Mesodermal cell (in vitro differentiated cells): ENCODE results near the gene CABP5. TPM values are rescaled to one million over a fixed set of nuclear protein-coding genes. Genes with fewer than 3 reads are reported as not detected.
"Not testable (repeated sequence)": the region's sequence is repeated elsewhere in the genome, so short reads cannot be mapped to it uniquely, and the experiment has no call there.

Experiments used
- H3K27ac ChIP-seq: 2 replicates; pipeline ENCODE4 v1.7.0; 2013; ENCODE audit warnings: mild to moderate bottlenecking, low read depth, low read length, moderate library complexity; ENCODE audit not compliant: severe bottlenecking
- H3K36me3 ChIP-seq: 2 replicates; pipeline ENCODE4 v1.7.1; 2013; ENCODE audit warnings: mild to moderate bottlenecking, low read length, moderate library complexity; ENCODE audit not compliant: control insufficient read depth, insufficient read depth
- H3K4me1 ChIP-seq: one replicate; pipeline ENCODE4 v1.7.1; 2013; ENCODE audit warnings: mild to moderate bottlenecking, low read length; ENCODE audit not compliant: insufficient read depth, control insufficient read depth, poor library complexity, severe bottlenecking
- H3K4me3 ChIP-seq: 2 replicates; pipeline ENCODE4 v1.7.0; 2013; ENCODE audit warnings: low read length, control low read depth, mild to moderate bottlenecking; ENCODE audit not compliant: insufficient read depth, poor library complexity, severe bottlenecking; ENCODE audit errors: extremely low read depth
- H3K9me3 ChIP-seq: 2 replicates; pipeline ENCODE4 v1.7.1; 2013; ENCODE audit warnings: mild to moderate bottlenecking, low read length, moderate library complexity; ENCODE audit not compliant: control insufficient read depth
- WGBS, 2 experiments: methylation state at CpG; one replicate each; pipeline ENCODE4 v1.1.5; 2013; ENCODE audit warnings: missing lambda C conversion rate in 2 of 2; ENCODE audit not compliant: insufficient coverage in 2 of 2; 5-methylcytosine and 5-hydroxymethylcytosine counted together
- polyA plus RNA-seq, 2 experiments: library from polyadenylated mRNA; stranded (reverse); fragments of 50-300 nt; gene quantifications; one replicate each; pipeline ENCODE4 v1.2.3, GENCODE V29; 2013

Gene CABP5
- polyA plus RNA-seq (2013, experiment 1 of 2): not detected
- polyA plus RNA-seq (2013, experiment 2 of 2): not detected

GRCh38 chr19:48043675-48044258 lies at the start of gene CABP5:
Gene CABP5, minus strand, starts transcription at chr19:48044079. Its CDS starts 157 bp downstream, at chr19:48043922.
- peaks cover 3% of the 10 kb centered on the region for H3K4me1 ChIP-seq

GRCh38 chr19:48091111-48091718 lies 47.3 kb upstream of the CABP5 start:
- WGBS, 2 experiments: 79 to 94% methylated on average over 4 to 6 of the region's 13 CpGs
- not testable (repeated sequence) for H3K27ac ChIP-seq, H3K9me3 ChIP-seq

More at GRCh38 chr19:48043675-48044258, at the start of gene CABP5:
- Histone ChIP-seq H3K36me3 (no peaks in the 10 kb centered on the region), H3K4me3 (no peak within 1 kb of the TSS), H3K9me3 (peaks cover 5% of the 10 kb centered on the region), H3K27ac (no peak within 1 kb of the TSS)
- WGBS, 2 experiments: 87 to 90% methylated on average over 1 to 7 of the region's 10 CpGs

GRCh38 chr19:48090281-48090802 lies 46.5 kb upstream of the CABP5 start:
- H3K27ac ChIP-seq: no peak overlapping the region
- no peak overlapping the region for H3K4me3 ChIP-seq
- H3K9me3 ChIP-seq: peaks cover 5% of the 10 kb centered on the region
- 73 to 82% methylated on average over 4 to 5 of the region's 5 CpGs for WGBS, 2 experiments
- no peaks in the 10 kb centered on the region for H3K36me3 ChIP-seq
- H3K4me1 ChIP-seq: no peaks in the 10 kb centered on the region

More at GRCh38 chr19:48091111-48091718, 47.3 kb upstream of the CABP5 start:
- not testable (repeated sequence) for H3K4me1 ChIP-seq, H3K36me3 ChIP-seq, H3K4me3 ChIP-seq

- 72 to 83% methylated on average over 2 of the region's 6 CpGs for WGBS, 2 experiments
- not testable (repeated sequence) for H3K4me3 ChIP-seq, H3K9me3 ChIP-seq, H3K36me3 ChIP-seq, H3K27ac ChIP-seq, H3K4me1 ChIP-seq
Observed at GRCh38 chr19:48088991-48089390, 45.1 kb upstream of the CABP5 start.

GRCh38 chr19:48085904-48086864 lies 42.3 kb upstream of the CABP5 start:
- 87 to 93% methylated on average over 2 to 3 of the region's 7 CpGs for WGBS, 2 experiments
- no peaks in the 10 kb centered on the region for H3K4me1 ChIP-seq
- H3K27ac ChIP-seq: no peak overlapping the region
- no peaks in the 10 kb centered on the region for H3K36me3 ChIP-seq
- H3K4me3 ChIP-seq: no peak overlapping the region
- peaks cover 5% of the 10 kb centered on the region for H3K9me3 ChIP-seq

- H3K27ac ChIP-seq: no peak overlapping the region
- no peaks in the 10 kb centered on the region for H3K9me3 ChIP-seq
- no peaks in the 10 kb centered on the region for H3K36me3 ChIP-seq
- no peak overlapping the region for H3K4me3 ChIP-seq
- 69 to 76% methylated on average over 3 of the region's 3 CpGs for WGBS, 2 experiments
- H3K4me1 ChIP-seq: no peaks in the 10 kb centered on the region
Observed at GRCh38 chr19:48085076-48085475, 41.2 kb upstream of the CABP5 start.

- no peak overlapping the region for H3K4me3 ChIP-seq
- H3K9me3 ChIP-seq: no peaks in the 10 kb centered on the region
- H3K4me1 ChIP-seq: no peaks in the 10 kb centered on the region
- 93 to 94% methylated on average over 2 to 5 of the region's 5 CpGs for WGBS, 2 experiments
- H3K27ac ChIP-seq: no peak overlapping the region
- H3K36me3 ChIP-seq: no peaks in the 10 kb centered on the region
Observed at GRCh38 chr19:48081106-48081505, 37.2 kb upstream of the CABP5 start.

GRCh38 chr19:48070177-48070769 lies 26.4 kb upstream of the CABP5 start:
- H3K27ac ChIP-seq, H3K4me3 ChIP-seq, H3K9me3 ChIP-seq, H3K36me3 ChIP-seq, H3K4me1 ChIP-seq: not testable (repeated sequence)
- 63 to 100% methylated on average over 1 to 2 of the region's 3 CpGs for WGBS, 2 experiments

- Histone ChIP-seq H3K36me3 (no peaks in the 10 kb centered on the region), H3K4me3 (no peak overlapping the region), H3K4me1 (no peaks in the 10 kb centered on the region), H3K27ac (no peak overlapping the region), H3K9me3 (no peaks in the 10 kb centered on the region)
- 76 to 86% methylated on average over 2 of the region's 2 CpGs for whole genome bisulfite sequencing, 2 experiments
Observed at GRCh38 chr19:48069435-48069834, 25.6 kb upstream of the CABP5 start.

- H3K4me3 ChIP-seq: no peak overlapping the region
- H3K9me3 ChIP-seq: no peaks in the 10 kb centered on the region
- H3K36me3 ChIP-seq: no peaks in the 10 kb centered on the region
- H3K4me1 ChIP-seq: no peaks in the 10 kb centered on the region
- 67% methylated on average over 2 of the region's 2 CpGs; no CpG with 5 or more reads in 1 of the 2 experiments for WGBS, 2 experiments
- no peak overlapping the region for H3K27ac ChIP-seq
Observed at GRCh38 chr19:48064509-48064908, 20.6 kb upstream of the CABP5 start.
